ENCODE data around the gene HRH3.
A peak's percentile ranks its signal among the peaks of the same experiment; 100 is the strongest.

The HRH3 gene

DNA sequence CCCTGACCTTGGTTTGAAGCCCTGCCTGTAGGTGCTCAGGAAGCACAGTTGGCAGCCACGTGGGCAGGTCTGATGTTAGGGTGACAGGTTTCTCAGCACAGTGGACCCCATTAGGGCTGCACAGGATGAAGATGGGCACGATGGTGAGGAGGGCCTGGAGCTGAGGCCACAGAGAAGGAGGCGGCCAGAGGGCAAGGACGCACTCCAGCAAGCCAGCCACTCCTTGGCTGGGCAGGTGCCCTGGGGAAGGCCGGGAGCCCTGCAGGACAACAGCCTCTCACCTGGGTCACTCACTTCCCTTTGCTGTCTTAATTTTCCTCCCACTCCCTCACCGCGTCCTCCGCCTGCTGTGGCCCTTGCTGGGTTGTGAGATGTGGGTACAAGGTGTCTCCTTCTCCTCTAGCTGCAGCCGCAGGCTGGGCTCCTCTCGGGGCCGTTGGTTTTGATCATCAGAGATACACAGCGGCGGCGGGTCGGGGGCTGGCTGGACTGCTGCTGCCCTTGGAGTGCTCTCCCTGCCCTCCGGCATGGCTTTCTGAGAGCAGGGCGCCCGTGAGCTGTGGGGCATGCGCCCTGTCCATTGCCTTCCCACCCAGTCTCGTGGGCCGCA is 23.9 kb upstream of the HRH3 start:
- no peak for DNase-seq

DNA sequence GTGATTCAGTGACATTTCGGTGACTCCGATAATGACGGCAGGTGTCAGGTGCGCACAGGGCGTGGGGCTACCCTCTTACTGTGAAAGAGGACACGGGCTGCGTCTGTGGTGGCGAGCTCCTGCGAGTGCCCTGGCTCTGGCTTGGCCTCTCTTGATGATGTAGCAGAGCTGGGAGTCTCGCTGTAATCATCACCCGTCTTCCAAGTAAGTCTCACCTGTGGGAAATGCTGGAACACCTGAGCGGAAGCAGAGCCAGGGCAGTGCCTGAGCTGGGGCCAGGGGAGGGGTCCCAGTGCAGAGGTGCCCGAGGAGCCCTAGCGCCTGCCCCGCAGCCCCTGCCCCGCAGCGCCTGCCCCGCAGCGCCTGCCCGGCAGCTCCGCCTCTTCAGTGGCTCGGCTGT is 23.0 kb upstream of the HRH3 start:
- DNase-seq: no peak

DNA sequence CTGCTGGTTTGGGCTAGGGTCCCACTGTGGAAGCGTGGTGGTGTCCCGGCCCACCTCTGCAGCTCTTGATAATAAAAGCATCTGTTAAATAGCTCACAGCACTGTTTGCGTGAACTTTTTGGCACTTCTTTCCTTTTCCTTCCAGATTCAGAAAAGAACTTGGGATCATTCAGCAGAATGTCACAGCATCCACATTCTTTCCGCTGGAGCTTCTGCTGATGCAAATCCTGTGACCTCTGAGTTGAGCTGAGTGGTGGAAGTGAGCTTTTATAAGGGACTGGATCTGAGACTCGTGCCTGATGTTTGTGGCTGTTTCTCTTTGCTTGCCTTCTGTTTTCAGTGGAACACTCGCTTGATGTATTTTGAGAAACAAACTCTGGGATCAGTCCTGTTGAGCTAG is 22.1 kb upstream of the HRH3 start:
- no peak for DNase-seq

DNA sequence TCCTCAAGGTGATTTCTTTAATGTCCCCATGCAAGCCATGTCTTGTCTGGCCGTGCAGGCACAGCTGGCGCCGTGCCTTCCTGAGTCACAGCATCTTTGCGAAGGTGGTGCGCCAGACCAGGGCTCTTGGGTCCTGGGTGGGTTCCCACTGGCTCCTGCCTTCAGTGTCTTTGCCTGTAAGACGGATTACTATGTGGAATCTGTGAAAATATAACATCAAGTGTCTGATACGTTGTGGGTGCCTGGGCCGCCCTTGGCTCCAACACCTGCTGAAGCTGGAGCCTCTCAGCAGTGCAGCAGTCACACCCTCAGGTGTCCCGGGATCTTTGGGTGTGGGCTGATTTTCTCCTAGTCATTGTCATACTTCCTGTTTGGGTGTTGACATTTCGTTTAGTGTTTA is 21.4 kb upstream of the HRH3 start:
- DNase-seq: no peak

DNA sequence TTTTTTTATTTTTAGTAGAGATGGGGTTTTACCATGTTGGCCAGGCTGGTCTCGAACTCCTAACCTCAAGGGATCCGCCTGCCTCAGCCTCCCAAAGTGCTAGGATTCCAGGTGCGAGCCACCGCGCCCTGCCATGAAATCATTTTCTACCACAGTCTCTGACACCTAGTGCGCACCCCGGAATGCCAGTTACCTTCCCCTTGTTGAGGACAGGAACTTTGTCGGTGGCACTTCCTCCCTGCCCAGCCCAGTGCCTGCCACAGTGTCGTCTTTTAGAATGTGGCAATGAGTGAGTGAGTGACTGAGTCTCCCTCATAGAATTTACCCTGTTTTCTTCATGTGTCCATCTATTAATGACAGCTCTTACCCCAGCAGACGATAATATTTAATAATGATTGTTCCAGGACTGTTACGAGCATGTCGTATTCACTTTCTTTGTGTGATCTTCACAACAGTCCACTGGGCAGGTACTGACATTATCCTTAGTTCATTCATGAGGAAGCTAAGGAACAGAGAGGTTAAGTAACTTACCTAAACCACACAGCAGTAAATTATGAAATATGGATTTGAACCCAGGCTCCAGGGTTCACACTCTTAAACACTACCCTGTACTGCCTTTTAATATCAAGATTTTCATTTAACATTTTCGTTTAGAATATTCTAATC is 20.1 kb upstream of the HRH3 start:
- DNase-seq: no peak

DNA sequence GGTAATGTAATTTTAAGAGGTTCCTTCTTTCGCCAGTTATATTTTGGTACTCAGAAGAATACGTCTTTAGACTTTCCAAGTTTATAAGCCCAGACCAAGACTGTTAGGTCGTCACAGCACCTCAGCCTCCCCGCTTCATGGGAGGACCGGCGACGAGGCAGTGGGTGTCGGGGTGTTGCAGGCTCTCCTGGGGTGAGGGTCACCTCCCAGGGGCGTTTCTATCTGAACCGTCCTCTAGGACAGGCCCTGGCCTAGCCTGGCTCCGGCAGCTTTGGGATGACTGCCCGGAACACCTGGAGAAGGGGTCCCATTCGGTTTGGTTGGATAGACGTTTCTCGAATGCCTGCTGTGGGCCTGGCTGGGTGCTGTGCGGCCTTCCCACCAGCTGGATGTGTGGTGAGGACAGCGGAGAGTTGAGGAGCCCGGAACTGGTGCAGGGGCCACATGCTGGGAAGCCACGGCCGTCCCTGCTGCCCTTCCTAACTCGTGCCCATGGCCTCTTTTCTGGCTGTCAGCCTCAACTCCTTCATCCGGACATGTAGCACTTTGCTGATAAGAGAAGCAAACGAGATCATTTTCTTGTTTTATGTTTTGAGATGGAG is 19.3 kb upstream of the HRH3 start:
- DNase-seq: no peak

DNA sequence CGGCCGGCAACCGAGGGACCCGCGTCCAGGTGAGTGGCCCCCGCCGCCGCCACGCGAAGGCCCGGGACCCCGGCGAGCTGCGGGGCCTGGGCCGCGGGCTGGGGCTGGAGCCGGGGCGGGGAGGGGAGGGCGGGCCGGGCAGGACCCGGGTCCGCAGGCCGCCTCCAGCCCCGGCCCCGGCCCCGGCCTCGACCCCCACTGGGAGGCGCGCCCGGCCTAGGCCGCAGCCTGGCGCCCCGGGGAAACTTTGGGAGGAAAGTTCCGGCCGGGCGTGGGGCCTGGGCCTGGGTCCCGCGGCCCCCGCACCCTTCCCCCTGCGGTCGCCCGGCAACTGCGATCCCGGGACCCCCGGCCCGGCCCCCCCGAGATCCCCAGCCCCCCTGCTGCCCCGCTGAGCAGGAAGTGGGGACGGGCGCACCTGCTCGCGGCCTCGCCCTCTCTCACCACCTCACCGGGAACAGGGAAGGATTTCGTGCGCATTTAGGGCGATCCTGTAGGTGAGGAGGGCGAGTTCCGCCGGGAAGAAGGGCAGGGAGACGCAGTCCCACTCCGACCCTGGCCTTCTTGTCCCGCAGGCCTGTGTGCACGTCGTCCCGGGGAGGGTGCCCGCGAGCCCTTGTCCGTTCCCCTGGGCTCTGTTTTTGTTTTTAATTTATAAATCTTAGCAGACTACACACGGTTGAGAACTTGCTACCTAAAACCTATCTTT is 18.6 kb upstream of the HRH3 start:
- DNase-seq: peak; percentile 74

DNA sequence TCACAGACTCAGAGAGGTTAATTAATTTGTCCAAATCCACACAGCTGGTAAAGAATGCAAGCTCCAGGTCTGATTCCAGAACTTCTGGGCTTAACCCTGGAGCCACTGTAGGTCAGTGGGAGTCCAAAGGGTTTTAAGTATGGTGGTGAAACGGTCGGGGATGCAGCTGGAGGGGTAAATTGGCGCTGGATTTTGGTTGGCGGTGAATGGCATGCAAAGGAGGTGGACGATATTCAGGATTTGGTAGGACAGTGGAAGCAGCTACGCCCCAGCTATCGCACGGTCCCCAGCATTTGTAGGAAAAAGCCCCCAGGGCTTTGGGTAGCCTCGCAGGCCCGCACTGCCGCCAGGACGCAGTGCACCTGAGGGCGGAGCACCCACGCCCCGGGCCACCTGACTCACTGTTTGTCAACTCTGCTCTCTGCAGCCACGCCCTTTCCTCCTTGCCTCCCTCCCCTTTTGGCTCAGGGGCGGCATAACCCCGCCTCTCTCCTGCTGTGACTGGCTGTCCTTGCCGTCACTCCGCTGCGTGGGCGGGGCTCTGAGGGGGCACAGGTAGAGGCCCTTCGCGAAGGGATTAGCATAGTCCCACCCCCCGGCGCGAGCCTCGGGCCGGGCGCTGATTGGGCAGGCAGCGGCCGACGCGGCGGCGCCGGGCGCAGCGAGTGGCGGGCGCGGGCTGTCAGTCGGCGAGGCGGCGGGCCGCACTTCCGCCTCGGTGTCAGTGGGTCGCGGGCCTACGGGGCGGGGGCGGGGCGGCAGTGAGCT is 17.9 kb upstream of the HRH3 start, which contains the start of gene OSBPL2:
Gene OSBPL2 (plus strand): TSS at position 721 of the 768 bp plus-strand sequence. CDS start 17,664 bp downstream, outside the sequence.
- peak; percentile 99 for DNase-seq

DNA sequence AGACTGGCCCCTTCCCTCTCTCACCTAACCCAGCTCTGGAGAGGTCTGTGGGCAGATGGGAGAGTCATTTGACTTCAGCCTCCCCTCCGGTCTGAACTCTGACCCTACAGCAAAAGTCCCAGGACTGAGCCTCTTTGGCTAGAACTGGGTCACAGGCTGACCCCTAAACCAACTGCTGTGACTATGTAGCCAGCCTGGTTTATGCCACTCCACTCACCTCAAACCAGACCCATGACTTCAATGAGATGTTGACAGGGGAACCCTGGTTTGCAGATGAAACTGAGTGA is 17.4 kb upstream of the HRH3 start:
- DNase-seq: no peak

DNA sequence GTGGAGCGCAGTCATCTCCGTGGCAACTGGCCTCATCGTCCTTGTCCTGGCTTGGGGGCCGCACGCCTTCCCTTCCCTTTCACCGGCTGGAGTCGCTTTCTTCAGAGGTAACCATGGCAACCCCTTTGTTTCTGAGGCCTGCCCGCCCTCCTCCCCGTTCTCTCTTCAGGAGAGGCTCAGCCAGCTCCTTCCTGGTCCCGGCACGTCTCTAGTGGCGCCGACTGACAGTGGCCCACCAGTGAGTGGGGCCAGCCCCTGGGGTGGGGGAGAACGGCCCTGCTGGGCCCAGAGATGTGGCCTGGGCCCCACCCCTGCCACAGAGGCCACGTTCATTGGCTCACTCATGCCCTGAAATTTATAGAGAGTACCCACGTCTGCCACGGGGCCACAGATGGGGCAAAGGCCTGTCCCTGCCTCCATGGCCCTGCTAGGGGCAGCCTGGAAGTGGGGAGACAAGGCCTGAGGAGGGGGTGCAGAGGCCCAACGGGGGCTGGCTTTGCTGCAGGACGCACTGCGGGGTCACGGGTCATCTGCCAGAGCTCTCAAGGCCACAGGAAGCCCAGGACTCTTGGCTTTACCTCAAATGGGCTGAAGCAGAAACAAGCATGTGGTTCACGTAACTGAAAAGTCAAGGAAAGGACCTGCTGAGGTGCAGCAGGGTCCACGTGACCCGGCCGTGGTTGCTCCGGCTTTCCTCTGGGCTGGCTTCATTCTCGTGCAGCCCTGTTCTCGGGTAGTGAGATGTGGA is 16.9 kb upstream of the HRH3 start:
- DNase-seq: peak; percentile 78

DNA sequence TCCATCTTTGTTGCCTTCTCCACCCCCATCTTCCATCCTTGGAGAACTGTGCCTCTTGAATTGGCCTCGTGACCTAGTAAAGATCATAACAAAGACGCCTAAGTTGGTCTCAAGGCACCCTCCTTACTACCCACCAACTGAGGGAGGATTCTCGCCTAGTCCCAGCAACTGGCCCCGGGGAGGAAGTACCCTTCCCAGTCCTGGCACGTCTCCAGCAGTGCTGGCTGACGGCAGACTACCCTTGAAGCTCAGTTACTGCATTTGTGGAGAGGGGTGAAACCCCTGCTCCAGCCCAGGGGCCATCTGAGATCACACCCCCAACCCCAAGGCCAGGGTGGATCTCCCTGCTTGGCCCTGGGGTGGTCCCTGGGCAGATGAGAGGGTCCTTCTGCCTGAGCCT is 16.1 kb upstream of the HRH3 start:
- DNase-seq: no peak

DNA sequence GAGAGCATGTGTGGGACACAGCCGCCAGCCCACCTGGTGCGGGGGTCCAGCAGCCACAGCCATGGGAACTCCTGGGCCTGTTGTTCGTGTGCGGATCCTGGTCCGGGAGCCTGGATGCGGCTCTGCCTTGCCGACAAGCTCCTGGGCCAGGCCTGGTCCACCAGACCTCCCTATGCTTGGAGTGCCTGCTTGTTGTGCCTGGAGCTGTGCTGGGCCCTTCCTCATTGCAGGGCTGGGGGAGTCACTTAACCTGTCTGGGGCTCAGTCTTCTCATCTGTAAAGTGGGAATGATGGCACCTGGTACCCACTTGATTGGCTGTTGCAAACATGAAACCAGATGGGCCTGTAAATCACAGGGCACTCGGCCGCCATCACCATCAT is 15.7 kb upstream of the HRH3 start:
- no peak for DNase-seq

DNA sequence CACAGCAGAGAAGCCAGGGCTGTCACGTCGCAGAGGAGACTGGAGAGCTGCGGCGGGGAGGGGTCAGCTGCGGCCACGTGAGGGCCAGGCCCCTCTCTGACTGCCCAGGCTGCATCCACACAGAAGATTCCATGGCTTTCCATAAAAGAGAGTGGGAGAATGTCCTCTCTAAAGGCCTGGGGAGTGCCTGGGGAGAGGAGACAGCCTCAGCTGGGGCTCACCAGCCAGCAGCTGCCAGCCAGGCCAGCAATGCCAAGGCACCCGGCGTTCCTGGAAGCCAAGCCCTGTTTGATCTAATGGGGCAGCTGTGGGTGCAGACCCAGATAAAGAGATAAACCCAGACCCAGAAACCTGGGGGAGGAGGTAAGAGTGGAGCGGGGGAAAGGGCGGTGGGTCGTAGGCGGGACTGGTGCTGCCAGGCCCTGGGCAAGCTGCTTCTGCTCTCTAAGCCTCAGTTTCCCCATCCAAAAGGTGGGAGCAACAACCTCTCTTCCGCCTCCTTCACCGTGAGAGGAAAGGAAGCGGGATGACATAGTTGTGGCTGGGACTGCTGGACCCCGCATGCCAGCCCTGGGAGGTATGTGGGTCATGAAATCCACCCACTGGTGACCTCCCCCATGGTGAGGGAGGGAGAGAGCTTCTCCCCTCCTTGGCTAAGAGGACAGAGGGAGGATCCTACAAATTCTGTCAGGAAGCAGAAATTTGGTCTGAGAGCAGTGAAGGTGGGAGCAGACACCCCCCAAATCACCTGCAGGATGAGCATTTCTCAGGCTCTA is 15.1 kb upstream of the HRH3 start:
- DNase-seq: no peak

DNA sequence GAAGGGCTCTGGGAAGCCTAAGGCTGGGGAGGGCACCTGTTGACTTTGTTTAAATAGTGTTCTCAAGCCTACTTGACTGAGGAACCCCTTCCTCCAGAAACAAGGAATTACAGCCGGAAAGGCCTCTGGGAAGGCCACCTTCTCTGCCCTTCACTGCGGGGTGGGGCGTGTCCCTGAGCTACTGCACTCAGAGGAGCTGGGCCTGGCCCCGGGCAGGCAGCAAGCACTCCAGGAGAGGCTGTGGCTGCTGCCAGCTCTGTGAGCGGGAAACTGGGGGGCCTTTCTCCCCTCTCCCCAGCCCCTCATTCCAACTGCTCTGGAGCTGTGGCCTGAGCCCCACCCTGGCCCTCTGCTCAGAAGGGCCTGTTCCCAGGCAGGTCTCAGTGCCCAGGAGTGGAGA is 14.3 kb upstream of the HRH3 start:
- no peak for DNase-seq

DNA sequence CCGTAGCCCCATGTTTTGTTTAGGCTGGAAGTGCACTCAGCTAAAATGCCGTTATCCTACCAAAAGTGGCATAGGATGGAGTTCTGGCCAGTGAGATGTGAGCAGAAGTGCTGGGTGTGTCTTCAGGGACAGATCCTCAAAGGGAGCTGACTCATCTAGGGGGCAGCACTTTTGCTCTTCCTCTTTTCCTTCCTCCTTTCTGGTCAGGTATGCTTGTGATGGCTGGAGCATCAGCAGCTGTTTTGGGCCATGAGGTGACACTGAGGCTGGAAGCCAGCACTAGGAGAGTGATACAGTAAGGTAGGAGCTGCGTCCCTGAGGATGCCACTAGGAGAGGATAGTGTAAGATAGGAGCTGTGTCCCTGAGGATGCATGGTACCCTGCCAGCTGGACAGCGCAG is 13.6 kb upstream of the HRH3 start:
- DNase-seq: no peak

DNA sequence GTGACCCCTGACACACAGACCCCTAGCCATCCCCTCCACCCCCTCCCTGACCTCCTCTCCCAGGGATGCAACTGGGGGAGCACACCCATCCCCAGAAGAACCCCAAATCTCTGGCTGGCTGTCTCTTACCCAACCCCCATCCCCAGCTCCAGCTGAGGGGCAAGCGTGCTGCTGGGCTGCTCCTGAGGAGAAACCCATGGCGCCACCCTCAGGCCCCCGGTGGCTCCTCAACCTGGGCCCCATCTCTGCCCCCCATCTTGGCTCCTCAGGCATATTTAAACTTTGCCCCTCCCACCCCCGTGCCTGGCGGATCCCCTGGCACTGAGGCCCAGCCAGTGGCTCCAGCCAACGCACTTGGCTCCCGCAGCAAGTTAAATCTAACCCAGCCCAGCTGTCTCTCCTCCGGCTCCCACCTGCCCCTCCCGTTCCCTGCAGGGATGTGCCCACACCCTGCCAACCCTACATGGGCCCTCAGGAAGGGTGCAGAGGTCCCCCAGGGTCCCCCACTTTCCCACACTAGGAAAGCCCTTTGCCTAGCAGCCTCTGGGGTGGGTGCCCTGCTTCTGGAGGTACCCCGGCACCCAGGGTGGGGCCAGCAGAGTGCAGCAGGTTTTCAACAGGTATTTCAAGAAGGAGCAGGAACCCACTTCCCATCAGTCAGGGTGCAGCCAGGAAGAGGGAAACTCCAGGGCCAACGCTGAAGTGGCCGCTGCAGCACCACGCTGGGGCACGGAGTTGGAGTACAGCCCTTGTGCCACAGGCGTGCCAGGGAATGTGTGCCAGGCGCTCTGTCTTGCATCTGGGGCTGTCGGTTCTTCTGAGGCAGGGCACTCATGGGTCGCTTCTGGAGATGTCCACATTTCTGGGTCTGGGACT is 12.9 kb upstream of the HRH3 start:
- DNase-seq: no peak

DNA sequence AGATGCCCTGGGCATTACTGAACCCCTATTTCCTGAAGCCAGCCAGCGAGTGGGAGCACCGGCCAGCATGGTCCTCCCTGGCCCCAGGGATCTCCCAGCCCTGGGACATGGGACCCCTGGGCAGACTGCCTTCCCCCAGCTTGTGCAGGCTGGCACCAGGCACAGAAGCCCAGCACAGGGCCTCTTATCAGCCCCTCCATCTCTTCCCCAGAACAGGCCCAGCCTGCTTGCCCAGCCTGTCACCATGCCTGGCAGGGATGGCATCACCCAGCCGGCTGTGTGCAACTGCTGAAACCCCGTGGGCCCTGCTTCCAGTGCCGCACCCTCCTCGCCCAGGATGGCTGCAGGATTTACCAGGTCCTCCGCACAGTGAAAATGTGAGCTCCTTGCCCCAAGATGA is 12.1 kb upstream of the HRH3 start:
- no peak for DNase-seq

DNA sequence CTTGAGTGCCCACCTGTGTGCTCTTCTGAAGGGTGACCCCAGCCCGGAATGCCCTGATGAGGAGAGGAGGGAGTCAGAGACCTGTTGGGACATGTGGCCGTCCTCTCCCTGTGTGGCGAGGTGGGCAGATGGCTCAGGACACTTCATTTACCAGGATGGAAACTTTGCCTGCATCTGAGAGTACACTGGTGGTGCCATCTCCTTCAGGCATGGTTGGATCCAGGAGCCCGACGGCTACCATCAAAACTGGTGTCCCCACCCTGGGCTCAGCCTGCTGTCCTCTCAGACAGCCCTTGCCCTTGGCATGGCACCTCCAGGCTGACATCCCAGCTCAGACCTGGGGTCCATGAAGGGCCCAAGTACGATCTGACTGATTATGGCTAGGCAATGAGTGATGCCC is 11.2 kb upstream of the HRH3 start:
- DNase-seq: no peak

DNA sequence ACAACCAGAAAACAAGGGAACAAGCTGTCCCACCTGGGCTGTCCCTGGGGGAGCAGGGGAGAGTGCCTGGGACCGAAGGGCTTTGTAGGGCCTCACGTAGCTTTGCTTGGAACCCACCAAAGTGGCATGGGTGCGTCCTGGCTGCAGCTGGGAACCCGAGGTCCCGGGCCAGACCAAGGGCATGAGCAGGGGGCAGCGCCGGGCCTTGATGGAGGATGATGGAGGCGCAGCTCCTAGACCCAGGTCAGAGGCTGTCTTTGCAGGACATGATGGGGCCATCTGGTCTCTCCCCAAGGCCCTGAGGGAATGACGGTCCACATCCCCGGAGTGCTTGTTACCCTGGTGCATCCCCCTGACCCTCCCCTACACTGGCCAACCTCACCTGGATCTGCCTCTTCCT is 10.6 kb upstream of the HRH3 start:
- no peak for DNase-seq

DNA sequence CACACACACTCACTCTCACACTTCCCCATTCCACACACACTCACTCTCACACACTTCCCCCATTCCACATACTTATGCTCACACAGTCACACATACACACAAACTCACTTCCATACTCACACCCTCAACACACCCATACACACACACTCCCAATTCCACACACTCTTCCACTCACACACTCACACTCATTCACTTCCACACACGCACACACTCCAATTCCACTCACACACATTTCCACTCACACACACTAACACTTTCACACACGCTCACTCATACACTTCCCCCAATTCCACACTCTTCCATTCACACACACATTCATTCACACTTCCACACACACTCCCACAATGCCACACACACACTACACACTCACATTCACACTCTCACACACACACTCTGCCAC is 10.2 kb upstream of the HRH3 start:
- DNase-seq: no peak

DNA sequence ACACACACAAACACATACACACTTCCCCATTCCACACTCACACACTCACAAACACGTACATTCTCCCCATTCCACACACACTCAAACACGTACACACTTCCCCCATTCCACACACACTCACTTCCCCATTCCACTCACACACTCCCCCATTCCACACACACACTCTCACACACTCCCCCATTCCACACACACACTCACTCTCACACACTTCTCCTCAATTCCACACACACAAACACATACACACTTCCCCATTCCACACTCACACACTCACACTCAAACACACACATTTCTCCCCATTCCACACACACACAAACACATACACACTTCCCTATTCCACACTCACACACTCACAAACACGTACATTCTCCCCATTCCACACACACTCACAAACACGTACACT is 9.6 kb upstream of the HRH3 start:
- no peak for DNase-seq
